Astrocyte of the spinal cord (primary cell): ENCODE measurements around the gene EEFSEC.
A peak's percentile ranks its signal among the peaks of the same experiment; 100 is the strongest.

ENCODE experiments used
- DNase-seq: peaks from one replicate; pipeline ENCODE4 v3.0.0; 2011; ENCODE audit warnings: low read depth, low spot score
- H3K4me3 ChIP-seq: 2 replicates; pipeline ENCODE4 v1.5.1; 2011; ENCODE audit warnings: low read depth, mild to moderate bottlenecking, low read length, moderate library complexity
- CTCF ChIP-seq: IDR thresholded peaks from 2 replicates; pipeline ENCODE4 v1.5.1; 2012; ENCODE audit warnings: low read depth, mild to moderate bottlenecking, low read length, inconsistent platforms
- in situ Hi-C: cut with HindIII; loops from 2 replicates; pipeline ENCODE4 v1.10.0; 2017; ENCODE audit warnings: low sequenced_read_pairs

The EEFSEC gene

GRCh38 chr3:128357538-128357937 lies 204.3 kb downstream of the EEFSEC start:
- in situ Hi-C loops, result no loop called here
- no peak for DNase-seq
- no peak overlapping the region for H3K4me3 ChIP-seq
- no peak for TF ChIP-seq CTCF

GRCh38 chr3:128358156-128358895 lies 205.0 kb downstream of the EEFSEC start:
- TF ChIP-seq CTCF, result no peak
- H3K4me3 ChIP-seq, result no peak overlapping the region
- no peak for DNase-seq
- in situ Hi-C loops, result no loop called here

- in situ Hi-C loops, result no loop called here
- no peak for TF ChIP-seq CTCF
- no peak for DNase-seq
- no peak overlapping the region for H3K4me3 ChIP-seq
Measured at GRCh38 chr3:128359060-128359664, 205.9 kb downstream of the EEFSEC start.

- no peak overlapping the region for H3K4me3 ChIP-seq
- in situ Hi-C loops, result no loop called here
Measured at GRCh38 chr3:128359846-128360642, 206.8 kb downstream of the EEFSEC start.

GRCh38 chr3:128360705-128361271 lies 207.5 kb downstream of the EEFSEC start:
- no peak overlapping the region for H3K4me3 ChIP-seq
- DNase-seq, result peak; percentile 20
- in situ Hi-C loops, result no loop called here
- no peak for TF ChIP-seq CTCF

More at GRCh38 chr3:128359846-128360642, 206.8 kb downstream of the EEFSEC start:
- peak; percentile 9 for DNase-seq
- TF ChIP-seq CTCF, result no peak
